ENCODE results near the gene KCNRG.
A peak's percentile ranks its signal among the peaks of the same experiment; 100 is the strongest.

The KCNRG gene

GRCh38 chr13:49996161-49996915, 18.9 kb upstream of the KCNRG start:
- no peak for TF ChIP-seq CTCF (IDR thresholded peaks at IDR 0.05; ENCODE audit: control insufficient read depth, insufficient read depth, low read depth, low read length, missing control alignments)

GRCh38 chr13:49996951-49997895, 18.0 kb upstream of the KCNRG start, which contains the start of gene TRIM13:
TSS of gene TRIM13 (plus strand) at chr13:49997042. CDS start at chr13:50011941, 14,899 bp downstream.
- TF ChIP-seq CTCF (IDR thresholded peaks at IDR 0.05; ENCODE audit: control insufficient read depth, insufficient read depth, low read depth, low read length, missing control alignments) = peak; percentile 84
- H3K4me3 ChIP-seq (ENCODE audit: control insufficient read depth, low read depth, low read length) = peak within 1 kb of the TSS; percentile 83
- DNase-seq (ENCODE audit: low read depth) = peak; percentile 63

More at GRCh38 chr13:49996161-49996915, 18.9 kb upstream of the KCNRG start:
- DNase-seq (ENCODE audit: low read depth) = peak; percentile 61
- H3K4me3 ChIP-seq (ENCODE audit: control insufficient read depth, low read depth, low read length) = peak overlapping the region; percentile 73

GRCh38 chr13:49997955-49998354, 17.3 kb upstream of the KCNRG start:
- no peak for TF ChIP-seq CTCF (IDR thresholded peaks at IDR 0.05; ENCODE audit: control insufficient read depth, insufficient read depth, low read depth, low read length, missing control alignments)
- peak overlapping the region; percentile 83 for H3K4me3 ChIP-seq (ENCODE audit: control insufficient read depth, low read depth, low read length)
- DNase-seq (ENCODE audit: low read depth) = no peak

- no peak overlapping the region for H3K4me3 ChIP-seq (ENCODE audit: control insufficient read depth, low read depth, low read length)
- no peak for TF ChIP-seq CTCF (IDR thresholded peaks at IDR 0.05; ENCODE audit: control insufficient read depth, insufficient read depth, low read depth, low read length, missing control alignments)
- DNase-seq (ENCODE audit: low read depth) = no peak
Measured at GRCh38 chr13:49998714-49999624, 16.3 kb upstream of the KCNRG start.

- no peak for TF ChIP-seq CTCF (IDR thresholded peaks at IDR 0.05; ENCODE audit: control insufficient read depth, insufficient read depth, low read depth, low read length, missing control alignments)
- H3K4me3 ChIP-seq (ENCODE audit: control insufficient read depth, low read depth, low read length) = no peak overlapping the region
- no peak for DNase-seq (ENCODE audit: low read depth)
Measured at GRCh38 chr13:50001287-50001686, 14.0 kb upstream of the KCNRG start.
